GM18868 (cell line): Measurements from ENCODE around the gene VCP.

Source experiments
- ATAC-seq: cut with Tn5 transposase; IDR thresholded peaks from one replicate; pipeline ENCODE4 v1.9.1; 2021; ENCODE audit warnings: mild to moderate bottlenecking, moderate library complexity; ENCODE audit not compliant: unreplicated experiment

VCP gene

GRCh38 chr9:35103660-35104191, 31.3 kb upstream of the VCP start:
- no peak for ATAC-seq

DNA sequence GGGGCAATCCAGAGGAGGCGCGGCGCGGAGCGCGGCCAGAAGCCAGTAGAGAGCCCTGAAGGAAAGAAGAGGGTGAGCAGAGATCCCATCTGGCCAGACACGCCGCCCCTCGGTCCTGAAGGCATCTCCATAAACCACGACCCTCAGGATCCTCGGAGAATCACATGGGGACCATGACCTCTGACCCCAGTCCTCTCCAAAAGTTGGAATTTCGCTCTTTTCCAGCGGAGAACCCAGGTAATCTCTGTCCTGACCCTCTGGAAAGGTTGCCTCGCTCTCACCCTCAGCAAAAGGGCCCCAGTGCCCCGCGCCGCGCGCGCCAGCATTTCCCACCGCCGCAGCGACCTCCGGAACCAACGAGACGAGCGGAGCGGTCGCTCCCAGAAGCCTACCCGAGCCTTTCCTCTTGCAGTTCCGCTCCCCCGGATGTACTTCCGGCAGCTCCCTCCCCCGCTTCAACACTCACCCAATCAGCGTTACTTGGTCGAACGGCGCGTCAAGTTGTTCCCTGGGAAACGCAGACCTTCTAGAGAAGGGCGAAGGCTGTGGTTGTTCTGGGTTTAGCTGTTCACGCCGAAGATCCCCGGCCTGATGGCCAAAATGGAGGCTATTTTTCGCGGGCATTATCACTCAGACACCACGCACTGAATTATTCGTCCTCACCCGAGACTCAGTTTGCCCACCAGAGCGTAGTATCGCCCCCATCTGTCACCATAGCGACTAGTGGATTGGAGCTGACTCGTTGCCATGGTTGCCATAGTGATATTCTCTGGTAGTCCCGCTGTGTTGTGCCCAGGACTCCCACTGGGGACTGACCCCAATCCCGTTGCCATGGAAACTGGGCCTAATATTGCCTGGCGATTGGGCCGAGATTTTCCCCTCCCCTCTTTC, 30.6 kb upstream of the VCP start, which contains the start of gene STOML2:
Gene STOML2, minus strand, starts transcription at position 363 of the 891 bp plus-strand sequence. Its CDS starts 37 bp downstream, at position 326.
- peak; percentile 96 for ATAC-seq

DNA sequence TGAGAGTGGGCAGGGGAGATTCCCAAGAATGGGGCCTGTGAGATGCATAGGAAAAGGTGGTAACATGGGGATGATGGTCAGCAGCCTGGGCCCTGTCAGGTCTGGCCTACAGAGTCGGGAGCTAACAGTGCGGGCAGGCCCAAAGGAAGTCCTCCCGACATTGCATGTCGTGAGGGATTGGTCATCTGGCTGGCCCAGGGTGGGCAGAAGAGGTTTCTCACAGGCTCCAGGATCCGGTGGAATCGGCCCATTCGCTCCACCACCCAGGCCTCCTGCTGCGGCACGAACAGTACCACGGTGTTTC, 30.0 kb upstream of the VCP start:
- ATAC-seq, result no peak

DNA sequence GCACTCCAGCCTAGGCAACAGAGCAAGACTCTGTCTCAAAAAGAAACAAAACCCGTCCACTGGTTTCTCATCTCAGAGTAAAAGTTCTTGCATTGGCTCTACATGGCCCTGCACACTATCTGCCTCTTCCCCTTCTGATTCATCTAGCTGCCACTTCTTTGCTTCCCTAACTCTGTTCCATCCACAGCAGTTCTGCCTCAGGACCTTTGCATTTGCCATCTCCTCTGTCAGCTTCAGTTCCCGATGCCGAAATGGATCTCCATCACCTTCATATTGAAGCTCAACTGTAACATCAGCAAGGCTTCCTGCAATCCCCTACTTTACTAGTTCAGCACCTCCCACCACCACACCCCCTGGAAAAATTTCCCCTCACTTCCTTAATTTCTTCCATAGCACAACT, 25.1 kb upstream of the VCP start:
- no peak for ATAC-seq

DNA sequence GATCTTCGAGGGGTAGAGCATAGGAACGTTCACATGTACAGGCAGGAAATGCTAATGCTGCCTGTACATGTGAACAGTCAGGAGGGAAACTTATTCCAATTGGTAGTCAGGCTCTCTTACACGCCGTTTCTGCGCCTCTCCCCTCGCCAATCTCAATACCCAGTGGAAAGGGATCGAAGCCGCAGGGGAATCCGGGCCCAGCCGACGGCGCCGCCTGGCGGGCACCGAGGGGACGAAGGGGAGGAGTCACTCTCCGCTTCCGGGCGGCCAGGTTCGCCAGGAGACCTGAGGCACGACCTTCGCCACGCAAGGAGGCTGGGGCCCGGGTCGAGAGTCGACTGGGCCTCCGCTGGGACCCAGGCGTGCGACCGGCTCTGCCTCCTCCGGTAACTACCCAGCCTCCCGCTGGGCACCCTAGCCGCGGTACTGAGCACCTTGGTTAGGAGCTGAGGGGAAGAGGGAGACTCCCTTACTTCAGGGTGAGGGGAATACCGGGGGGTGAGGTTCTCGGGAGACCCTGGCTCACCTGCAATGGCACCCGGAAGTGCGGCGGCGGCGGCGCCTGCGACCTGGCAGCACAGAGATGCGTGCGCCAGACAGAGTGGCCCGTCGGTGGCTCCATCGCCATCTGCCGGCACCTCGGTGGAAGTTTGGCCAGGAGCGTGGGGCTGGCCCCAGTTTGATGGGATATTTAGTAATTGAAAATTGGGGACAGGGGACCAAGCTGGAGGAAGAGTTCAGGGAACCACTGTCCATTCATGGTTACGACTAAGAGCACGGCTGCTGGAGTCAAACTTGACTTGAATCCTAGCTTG, 23.8 kb upstream of the VCP start, which contains the start of gene PIGO:
Gene PIGO, minus strand, starts transcription at position 557 of the 815 bp plus-strand sequence. CDS start 1,026 bp downstream, outside the sequence.
- peak; percentile 84 for ATAC-seq

- ATAC-seq, result no peak
These were observed 19.1 kb upstream of the VCP start for GRCh38 chr9:35091536-35091935.

GRCh38 chr9:35089434-35089833, 17.0 kb upstream of the VCP start:
- no peak for ATAC-seq

- ATAC-seq, result no peak
These were observed 12.7 kb upstream of the VCP start for GRCh38 chr9:35085078-35085477.

GRCh38 chr9:35079426-35080341, 7.3 kb upstream of the VCP start, which contains the start of gene FANCG:
Gene FANCG, minus strand, starts transcription at chr9:35079942. Its CDS starts 418 bp downstream, at chr9:35079524.
- ATAC-seq, result peak; percentile 93

DNA sequence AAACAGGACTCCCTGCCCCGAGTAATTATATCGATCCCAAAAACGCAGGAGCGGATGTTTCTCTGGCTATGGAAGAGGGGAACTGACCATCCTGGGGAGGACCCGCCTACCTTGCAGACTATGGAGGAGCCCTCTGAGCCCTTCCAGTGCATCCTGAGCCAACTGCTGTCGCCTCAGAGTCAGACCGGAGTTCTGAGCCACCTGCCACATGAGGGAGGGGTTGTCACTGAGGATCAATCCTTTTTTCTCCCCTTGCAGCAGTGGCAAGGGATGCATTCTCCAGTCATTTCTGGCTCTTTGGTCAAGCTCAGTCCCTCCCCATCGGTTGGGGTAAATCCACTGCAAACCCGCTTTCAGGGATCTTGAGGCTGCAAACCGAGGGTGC, 6.6 kb upstream of the VCP start:
- ATAC-seq, result no peak

DNA sequence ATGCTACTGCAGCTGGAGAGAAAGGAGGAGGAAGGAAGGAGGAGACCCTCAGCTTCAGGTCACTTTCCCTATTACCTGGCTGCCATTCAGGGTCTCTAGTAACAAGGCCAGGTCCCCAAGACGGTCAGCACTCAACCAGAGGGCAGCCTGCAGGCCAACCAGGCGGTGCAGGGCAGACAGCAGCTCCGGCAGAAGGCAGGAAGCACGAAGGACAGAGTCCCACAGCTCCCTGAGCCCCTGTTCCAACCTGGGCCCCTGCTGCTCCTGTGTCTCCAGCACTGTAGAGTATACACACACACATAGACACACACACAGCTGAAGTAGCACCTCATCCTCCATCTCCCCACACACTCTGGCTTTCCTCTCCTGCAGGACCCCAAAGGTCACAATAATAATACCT, 5.6 kb upstream of the VCP start:
- no peak for ATAC-seq

GRCh38 chr9:35076848-35077247, 4.4 kb upstream of the VCP start:
- no peak for ATAC-seq

- ATAC-seq, result no peak
These were observed 2.9 kb upstream of the VCP start for GRCh38 chr9:35075358-35075757.

DNA sequence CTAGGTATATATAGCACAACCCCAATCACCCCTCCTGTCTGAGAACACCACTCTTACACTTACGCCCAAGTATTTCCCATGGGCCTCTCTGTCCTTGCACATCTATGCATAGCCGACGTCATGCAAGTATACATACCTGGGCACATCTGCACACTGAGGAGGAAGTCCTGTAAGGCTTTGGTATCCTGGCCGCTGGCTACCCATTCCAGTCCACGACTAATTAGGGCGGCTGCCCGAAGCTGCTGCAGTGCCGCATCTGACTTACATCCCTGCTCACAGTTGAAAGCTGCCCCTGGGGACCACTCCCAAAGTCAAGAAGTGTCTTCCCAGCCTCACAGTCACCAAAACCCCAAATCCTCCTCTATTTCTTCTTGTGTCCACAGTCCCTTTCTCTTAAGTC, 2.4 kb upstream of the VCP start:
- no peak for ATAC-seq

DNA sequence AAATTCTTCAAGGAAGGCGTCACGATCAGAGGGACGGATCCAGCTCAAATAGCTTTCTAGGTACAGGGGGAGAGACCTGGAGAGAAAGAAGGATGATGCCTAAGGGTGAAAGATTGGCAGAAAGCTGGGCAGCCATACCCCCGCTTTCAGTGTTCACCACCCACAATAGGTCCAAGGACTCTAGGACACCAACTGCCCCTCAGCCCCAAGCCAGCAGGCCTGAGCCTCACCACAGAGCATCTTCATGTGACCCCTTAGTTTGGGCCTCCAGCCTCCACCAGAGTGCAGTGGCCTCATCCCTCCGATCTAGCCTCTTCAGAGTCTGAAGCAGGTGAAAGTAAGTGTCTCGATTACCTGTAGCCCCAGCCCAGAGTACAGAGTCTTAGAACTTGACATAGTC, 1.7 kb upstream of the VCP start:
- ATAC-seq, result no peak

- ATAC-seq, result no peak
These were observed 821 bp upstream of the VCP start for GRCh38 chr9:35073279-35073612.

DNA sequence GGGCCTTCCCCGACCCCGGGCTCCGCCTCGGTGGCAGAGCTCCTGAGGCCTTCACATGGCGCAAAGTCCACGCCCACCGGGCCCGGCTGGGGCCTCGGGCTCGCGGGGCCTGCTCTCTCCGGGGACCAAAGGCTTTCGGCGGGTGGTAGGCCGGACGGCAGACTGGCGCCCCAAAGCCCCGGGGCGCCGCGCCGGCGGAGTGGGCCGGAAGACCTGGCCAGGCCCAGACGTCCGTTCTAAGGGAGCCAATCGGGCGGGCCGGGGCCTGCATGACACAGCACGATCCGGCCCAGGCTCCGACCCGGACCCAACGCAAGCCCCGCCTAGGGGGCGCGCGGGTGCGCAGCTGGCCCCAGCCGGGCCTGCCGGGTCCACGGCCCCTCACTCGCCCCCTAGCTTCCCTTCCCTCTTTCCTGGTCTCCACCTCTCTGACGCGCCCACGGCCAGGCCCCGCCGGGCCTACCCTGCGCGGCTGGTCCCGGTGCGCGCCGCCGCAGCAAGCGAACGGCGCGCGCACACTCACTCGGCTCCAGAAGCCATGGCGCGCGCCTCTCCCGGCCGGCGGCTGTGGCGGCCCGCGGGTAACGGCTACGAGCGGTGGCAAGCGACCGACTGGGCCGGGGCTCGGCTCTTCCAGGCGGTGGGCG, 488 bp downstream of the VCP start:
- ATAC-seq, result peak; percentile 61

GRCh38 chr9:35070823-35071813, 1.3 kb downstream of the VCP start:
- no peak for ATAC-seq

GRCh38 chr9:35069020-35069419, 3.4 kb downstream of the VCP start:
- ATAC-seq, result no peak
